DOHH2 (cell line): ENCODE results near the gene CEACAM19.

Experiments
- EZH2phosphoT487 ChIP-seq: fragments of 200-600 bp; sonication (generic); IDR thresholded peaks from 2 replicates; pipeline ENCODE4 v1.6.1; 2017; ENCODE audit warnings: borderline replicate concordance, mild to moderate bottlenecking, antibody characterized with exemption, low read length, moderate library complexity, mixed read lengths
- TF ChIP-seq, protein P1 (sequence below): fragments of 200-600 bp; sonication (generic); IDR thresholded peaks from one replicate; pipeline ENCODE4 v1.5.1; 2014; ENCODE audit warnings: antibody characterized with exemption, mild to moderate bottlenecking, low read depth, low read length; ENCODE audit not compliant: poor library complexity, severe bottlenecking

DNA sequence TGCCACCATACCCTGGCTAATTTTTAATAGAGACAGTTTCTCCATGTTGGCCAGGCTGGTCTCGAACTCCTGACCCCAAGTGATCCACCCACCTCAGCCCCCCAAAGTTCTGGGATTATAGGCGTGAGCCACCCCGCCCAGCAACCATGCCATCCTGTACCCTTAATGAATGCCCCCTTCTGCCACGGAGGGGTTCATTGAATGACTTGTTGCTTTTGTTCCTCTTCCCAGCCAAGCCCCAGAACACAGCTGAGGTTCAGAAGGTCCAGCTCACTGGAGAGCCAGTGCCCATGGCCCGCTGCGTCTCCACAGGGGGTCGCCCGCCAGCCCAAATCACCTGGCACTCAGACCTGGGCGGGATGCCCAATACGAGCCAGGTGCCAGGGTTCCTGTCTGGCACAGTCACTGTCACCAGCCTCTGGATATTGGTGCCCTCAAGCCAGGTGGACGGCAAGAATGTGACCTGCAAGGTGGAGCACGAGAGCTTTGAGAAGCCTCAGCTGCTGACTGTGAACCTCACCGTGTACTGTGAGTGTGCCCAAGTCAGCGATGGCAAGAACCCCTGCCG is 21.6 kb upstream of the CEACAM19 start:
- TF ChIP-seq, protein P1, sequence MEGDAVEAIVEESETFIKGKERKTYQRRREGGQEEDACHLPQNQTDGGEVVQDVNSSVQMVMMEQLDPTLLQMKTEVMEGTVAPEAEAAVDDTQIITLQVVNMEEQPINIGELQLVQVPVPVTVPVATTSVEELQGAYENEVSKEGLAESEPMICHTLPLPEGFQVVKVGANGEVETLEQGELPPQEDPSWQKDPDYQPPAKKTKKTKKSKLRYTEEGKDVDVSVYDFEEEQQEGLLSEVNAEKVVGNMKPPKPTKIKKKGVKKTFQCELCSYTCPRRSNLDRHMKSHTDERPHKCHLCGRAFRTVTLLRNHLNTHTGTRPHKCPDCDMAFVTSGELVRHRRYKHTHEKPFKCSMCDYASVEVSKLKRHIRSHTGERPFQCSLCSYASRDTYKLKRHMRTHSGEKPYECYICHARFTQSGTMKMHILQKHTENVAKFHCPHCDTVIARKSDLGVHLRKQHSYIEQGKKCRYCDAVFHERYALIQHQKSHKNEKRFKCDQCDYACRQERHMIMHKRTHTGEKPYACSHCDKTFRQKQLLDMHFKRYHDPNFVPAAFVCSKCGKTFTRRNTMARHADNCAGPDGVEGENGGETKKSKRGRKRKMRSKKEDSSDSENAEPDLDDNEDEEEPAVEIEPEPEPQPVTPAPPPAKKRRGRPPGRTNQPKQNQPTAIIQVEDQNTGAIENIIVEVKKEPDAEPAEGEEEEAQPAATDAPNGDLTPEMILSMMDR: no peak
- TF ChIP-seq EZH2phosphoT487: no peak
